CD4-positive, alpha-beta T cell treated with Interleukin-17A for 4 hours (primary cell): ENCODE results near the gene AASS.

ENCODE experiments used
- DNase-seq: peaks from one replicate; pipeline ENCODE4 v3.0.0-alpha.2; 2020; ENCODE audit warnings: mixed read lengths

The AASS gene

GRCh38 chr7:122103064-122103463 is 41.0 kb downstream of the AASS start:
- DNase-seq = no peak

DNA sequence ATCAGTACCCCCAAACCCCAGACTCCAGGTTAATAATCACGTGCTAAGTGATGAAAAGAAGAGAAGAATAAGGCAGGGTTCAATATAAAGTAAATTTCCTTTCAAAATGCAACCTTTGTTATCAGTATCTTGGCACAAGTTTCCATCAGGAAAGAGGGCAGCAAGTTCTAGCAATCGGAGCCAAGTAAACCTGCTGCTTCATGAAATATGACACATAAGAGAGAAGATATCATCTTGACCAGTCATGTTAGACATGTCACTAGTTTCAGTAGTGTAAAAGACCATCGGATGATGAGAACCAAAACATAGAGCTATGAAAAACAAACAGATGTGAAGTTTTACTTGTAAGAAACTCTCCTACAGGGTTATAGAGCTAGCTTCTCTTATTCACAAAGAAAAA is 44.0 kb downstream of the AASS start:
- DNase-seq = no peak

DNA sequence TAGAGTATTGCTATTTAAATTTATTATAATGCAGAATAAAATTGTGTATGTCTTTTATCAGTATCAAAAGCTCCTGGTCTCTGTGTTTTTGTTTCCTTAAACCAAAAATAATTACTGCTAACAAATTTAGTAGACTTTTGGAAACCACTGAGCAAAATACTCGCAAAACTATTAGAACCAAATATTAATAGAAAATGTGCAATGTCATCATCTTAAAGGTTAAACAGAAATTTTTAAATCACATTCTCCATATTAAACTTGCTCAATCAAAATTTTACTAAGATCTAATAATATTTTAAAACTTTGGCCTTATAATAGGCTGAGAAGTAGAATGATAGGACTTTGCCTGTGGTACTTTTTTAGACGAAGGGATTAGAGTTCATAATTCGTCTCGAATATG is 48.4 kb downstream of the AASS start:
- DNase-seq = no peak

DNA sequence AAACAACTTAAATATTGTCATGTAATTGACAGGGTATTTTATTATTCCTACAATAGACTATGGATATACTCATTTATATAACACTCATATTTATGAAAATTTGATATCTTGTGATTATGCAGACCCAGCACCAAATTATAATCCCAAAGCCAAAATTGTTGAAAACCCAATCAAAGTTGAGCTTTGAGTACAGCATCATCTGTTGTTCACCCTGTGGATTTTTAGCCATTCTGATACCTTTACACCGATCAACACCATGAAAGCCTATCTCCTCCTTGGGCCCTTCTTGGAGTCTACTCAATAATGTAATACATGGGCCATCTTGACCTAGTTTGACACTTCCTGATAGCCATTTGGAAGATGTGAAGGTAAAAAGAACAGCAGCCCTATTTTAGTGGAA is 49.5 kb downstream of the AASS start:
- no peak for DNase-seq

- DNase-seq = peak; percentile 45
Observed at GRCh38 chr7:122092964-122093797, 50.9 kb downstream of the AASS start.

DNA sequence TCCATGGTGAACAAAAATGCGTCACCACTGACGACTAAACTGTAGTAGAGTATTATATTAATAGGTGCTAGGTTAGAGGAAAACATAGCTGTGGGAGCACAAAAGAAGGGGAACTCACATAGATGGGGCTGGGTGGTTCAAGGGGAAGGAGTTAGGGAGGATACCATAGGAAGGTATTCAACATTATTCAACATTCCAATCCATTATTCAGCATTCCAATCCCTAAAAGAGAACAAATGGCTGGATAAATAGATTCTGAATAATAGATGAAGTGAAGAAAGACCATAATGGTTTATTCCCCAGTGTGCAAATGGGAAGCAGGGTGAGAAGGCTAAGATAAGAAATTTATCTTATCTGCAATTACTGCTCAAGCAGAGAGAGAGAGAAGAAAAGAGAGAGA is 61.4 kb downstream of the AASS start:
- DNase-seq = no peak

DNA sequence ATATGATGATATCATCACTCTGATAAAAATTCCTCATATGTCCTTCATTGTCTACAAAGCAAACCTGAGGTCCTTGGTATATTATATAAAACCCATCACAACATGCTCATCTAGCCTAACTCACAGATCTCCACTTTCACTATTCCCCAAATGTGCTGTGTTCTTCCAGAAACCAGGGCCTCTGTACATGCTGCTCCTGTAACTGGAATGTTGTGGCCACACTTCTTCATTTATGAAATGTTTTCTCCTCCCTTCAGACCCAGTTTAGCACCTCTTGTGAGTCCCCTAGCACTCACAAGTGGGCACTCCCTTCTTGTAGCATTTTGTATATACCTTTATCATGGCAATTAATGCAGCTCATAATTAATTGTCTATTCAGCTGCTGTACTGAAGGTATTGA is 61.9 kb downstream of the AASS start:
- no peak for DNase-seq

- DNase-seq = no peak
Observed at GRCh38 chr7:122073635-122074034, 70.4 kb downstream of the AASS start.

GRCh38 chr7:122072924-122073599 is 71.0 kb downstream of the AASS start:
- DNase-seq = no peak

DNA sequence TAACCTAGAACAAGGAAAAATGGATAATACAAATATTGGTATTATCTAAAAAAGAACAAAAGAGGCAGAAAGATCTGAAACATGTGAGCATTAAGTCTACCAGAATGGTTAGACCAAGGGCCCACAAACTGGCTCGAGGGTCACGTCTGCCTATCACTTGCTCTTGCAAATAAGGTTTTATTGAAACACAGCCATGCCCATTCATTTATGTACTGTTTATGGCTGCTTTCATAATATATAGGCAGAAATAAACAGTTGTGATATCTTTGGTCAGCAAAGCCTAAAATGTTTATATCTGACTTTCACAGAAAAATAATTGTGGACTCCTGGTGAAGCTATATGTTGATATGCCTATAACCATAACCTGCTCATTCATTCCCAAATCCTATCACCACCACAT is 71.8 kb downstream of the AASS start:
- no peak for DNase-seq

DNA sequence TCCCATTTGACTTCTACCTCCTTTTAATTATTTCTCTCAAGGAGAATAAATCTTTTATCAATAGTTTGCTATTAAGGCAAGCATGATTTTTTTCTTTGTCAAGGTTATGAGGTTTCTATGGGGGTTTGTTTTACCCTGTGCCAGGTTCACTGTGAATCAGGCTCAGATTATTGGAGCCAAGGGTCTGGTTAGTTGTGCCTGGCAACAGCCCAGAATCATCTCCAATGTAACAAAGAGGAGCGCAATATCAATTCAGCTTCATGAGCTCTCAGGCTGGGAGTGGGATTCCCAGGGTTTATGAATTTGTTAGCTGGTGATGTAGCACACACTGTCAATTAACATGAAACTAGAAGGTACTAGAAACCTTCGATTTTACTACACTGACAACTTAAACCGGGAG is 73.2 kb downstream of the AASS start:
- DNase-seq = no peak

GRCh38 chr7:122070062-122070461 is 74.0 kb downstream of the AASS start:
- DNase-seq = no peak

- DNase-seq = no peak
Observed at GRCh38 chr7:122068999-122069398, 75.0 kb downstream of the AASS start.

DNA sequence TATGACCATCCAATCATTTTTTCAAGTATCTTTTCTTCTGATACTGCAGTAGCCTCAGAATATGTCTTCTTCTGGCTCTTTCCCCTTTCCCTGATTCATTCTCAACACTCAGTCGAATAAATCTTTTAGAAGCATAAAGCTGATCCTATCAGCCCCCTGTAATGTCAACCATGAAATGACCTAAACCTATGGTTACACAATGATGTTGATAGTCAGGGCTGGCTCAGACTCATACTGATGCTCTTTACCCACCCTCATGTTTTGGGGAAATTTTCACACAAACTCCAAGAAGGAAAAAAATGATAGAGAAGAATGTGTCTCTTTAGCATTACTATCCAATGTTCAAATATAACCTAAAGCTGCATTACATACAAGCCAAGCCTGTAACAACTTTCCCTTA is 76.0 kb downstream of the AASS start:
- no peak for DNase-seq

GRCh38 chr7:122067077-122067476 is 77.0 kb downstream of the AASS start:
- no peak for DNase-seq

GRCh38 chr7:122064971-122065370 is 79.1 kb downstream of the AASS start:
- DNase-seq = no peak

GRCh38 chr7:122063146-122063545 is 80.9 kb downstream of the AASS start:
- no peak for DNase-seq

DNA sequence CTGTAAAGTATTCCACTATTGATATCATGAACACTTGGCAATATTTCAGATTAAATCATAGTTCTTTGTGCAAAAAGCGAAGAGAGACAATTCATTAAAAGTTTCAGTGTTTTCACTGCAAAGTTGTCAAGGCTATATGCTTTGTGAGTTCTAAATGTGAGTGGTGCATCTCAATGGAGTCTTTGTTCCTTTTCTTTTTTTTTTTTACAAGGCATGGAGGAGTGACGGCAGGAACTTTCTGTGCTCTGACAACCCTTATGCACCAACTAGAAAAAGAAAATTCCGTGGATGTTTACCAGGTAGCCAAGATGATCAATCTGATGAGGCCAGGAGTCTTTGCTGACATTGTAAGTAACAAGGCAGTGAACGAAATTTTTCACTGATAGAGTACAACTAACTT is 84.5 kb downstream of the AASS start:
- no peak for DNase-seq

DNA sequence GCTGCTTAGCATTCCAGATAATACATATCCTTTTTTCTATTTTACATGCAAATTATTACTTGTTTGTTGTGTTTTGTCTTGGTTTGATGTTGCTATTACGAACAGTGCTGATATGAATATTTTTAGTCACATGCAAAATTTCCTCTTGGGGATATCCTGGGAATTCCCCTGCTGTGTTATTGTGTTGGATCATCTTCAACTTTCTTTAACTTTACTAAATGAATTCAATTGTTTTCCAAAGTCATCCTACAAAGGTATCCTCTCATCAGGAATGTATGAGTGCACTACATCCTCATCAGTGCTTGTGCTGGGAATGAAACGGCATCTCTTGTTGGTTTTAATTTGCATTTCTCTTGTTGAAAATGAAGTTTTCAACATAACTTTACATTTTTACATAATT is 87.1 kb downstream of the AASS start:
- DNase-seq = no peak

- no peak for DNase-seq
Observed at GRCh38 chr7:122055073-122055472, 89.0 kb downstream of the AASS start.

GRCh38 chr7:122054393-122054792 is 89.7 kb downstream of the AASS start:
- no peak for DNase-seq

GRCh38 chr7:122046402-122046801 is 97.6 kb downstream of the AASS start:
- no peak for DNase-seq

DNA sequence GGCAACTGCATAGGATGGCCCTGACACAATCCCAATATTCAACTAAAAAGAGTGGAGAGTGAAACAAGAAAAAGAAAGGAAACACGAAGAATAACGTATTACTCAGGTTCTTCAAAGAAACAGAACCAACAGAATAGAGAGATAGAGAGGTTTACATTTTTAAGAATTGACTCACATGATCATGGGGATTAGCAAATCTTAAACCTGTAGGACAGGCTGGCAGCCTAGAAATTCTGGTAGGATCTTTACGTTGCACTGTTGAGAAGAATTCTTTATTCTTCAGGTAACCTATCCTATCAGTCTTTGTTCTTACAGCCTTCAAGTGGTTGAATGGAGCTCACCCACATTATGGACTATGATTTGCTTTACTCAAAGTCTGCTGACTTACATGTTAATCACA is 103.9 kb downstream of the AASS start:
- no peak for DNase-seq

- no peak for DNase-seq
Observed at GRCh38 chr7:122038904-122039303, 105.1 kb downstream of the AASS start.

DNA sequence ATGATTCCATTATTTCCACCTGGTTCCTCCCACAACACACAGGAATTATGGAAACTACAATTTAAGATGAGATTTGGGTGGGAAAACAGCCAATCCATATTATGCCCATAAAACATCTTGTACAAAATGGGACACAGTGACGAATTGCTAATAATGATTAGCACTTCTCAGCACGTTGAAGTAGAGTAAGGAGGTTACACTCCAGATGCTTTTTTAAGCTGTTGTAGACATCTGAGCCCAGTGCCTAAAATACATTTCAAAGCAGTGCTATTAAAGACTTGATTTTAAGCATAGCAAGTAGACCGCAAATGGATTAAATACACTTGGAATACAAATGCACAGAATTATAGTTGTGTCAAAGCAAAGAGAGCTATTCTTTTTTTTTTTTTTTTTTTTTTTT is 105.9 kb downstream of the AASS start:
- no peak for DNase-seq
